ENCODE measurements around the gene SSC5D.

SSC5D gene

DNA sequence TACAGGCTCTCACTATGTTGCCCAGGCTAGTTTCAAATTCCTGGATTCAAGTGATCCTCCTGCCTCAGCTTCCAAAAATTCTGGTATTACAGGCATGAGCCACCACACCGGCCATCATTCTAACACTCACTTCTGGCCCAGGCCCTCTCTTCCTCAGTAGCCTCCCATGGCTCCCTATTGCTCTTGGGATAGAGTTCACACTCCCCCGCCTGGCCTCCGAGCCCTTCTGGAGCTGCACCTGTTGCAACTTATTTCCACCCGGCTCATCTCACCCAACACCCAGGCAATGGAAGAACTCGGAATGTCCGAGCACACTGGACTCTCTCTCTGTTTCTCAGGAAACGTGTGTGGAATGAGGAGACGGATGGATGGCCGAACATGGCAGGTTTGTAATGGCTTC is 66.1 kb downstream of the SSC5D start:
- DNase-seq (ENCODE audit: insufficient read length, low spot score), result no peak
- no peak for FAIRE-seq
- TF ChIP-seq, protein P1, sequence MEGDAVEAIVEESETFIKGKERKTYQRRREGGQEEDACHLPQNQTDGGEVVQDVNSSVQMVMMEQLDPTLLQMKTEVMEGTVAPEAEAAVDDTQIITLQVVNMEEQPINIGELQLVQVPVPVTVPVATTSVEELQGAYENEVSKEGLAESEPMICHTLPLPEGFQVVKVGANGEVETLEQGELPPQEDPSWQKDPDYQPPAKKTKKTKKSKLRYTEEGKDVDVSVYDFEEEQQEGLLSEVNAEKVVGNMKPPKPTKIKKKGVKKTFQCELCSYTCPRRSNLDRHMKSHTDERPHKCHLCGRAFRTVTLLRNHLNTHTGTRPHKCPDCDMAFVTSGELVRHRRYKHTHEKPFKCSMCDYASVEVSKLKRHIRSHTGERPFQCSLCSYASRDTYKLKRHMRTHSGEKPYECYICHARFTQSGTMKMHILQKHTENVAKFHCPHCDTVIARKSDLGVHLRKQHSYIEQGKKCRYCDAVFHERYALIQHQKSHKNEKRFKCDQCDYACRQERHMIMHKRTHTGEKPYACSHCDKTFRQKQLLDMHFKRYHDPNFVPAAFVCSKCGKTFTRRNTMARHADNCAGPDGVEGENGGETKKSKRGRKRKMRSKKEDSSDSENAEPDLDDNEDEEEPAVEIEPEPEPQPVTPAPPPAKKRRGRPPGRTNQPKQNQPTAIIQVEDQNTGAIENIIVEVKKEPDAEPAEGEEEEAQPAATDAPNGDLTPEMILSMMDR (IDR thresholded peaks at IDR 0.05; ENCODE audit: insufficient read depth, missing control alignments), result no peak

DNA sequence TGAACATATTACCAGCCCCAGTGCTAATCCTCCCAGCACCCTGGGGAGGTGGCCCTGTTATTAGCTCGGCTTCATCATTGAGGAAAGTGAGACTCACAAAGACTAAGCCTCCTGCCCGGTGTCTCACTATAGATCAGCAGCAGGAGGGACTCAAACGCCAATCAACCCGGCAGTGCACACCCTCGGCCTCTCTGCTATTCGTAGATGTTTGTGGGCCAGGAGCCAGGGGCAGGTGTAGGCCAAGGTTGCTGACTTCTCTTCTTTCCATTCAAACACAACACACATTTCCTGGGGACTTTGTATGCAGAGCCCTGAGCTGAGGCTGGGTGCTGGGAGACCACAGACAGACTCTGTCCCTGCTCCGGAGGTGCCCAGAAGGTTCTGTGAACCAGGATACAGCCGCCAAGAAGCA is 66.5 kb downstream of the SSC5D start:
- DNase-seq (ENCODE audit: insufficient read length, low spot score) (peak; percentile 82), FAIRE-seq (no peak)
- TF ChIP-seq, protein P1 (IDR thresholded peaks at IDR 0.05; ENCODE audit: insufficient read depth, missing control alignments), result no peak

DNA sequence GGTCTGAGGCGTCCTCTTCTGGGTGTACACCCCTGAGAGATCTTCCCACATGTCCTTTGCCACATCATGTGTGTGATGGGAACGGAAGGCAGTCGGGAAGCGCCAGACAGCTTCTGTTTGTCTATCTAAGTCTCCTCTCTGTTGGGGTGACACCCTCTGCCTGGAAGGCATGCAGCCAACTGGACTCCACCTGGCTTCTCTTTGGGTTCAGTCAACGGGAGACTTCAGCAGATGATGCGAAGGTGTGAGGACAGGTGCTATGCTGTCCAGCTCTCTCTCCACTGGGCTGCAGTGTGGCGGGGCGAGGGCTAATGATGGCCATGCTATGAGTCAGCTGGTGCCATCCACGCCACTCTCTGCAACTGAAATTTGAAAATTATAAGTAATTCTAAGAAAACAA is 71.4 kb downstream of the SSC5D start:
- TF ChIP-seq, protein P1 (IDR thresholded peaks at IDR 0.05; ENCODE audit: insufficient read depth, missing control alignments), result no peak
- FAIRE-seq (no peak), DNase-seq (ENCODE audit: insufficient read length, low spot score) (no peak)

DNA sequence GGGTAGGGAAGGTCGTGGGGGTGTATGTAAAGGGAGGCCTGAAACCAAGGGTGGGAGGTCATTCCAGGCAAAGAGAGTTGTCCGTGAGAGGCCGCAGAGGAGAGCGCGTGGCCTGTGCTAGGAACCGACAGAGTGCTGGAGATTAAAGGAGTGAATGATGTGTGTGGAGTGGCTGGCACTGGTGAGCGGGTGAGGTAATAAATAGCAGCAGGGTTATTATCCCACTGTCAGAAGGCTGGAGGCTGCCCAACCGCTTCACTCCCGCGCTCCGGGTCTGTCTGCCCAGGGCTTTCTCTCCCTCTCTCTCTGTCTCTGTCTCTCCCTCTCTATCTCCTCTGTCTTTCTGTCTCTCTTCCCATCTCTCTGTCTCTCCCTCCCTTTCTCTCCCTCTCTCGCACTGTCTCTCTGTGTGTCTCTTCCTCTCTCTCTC is 75.0 kb downstream of the SSC5D start:
- TF ChIP-seq, protein P1 (IDR thresholded peaks at IDR 0.05; ENCODE audit: insufficient read depth, missing control alignments), result no peak
- FAIRE-seq, result no peak
- no peak for DNase-seq (ENCODE audit: insufficient read length, low spot score)

DNA sequence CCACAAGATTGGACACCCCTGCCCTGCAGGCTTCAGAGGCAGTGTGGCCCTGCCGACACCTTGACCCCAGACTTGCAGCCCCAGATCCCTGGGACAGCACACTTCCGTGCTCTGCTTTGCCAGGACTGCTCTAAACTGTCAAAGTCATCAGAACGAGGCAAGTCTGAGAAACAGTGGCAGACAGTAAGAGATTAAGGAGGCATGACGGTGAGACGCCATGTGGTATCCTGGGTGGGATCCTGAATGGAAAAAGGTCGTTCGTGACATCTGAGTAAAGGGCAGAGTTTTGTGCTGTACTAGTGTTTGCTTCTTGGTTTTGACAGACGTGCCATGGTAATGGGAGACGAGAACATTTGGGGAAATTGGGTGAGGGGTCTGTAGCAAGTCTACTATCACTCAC is 78.6 kb downstream of the SSC5D start:
- DNase-seq (ENCODE audit: insufficient read length, low spot score) (no peak), FAIRE-seq (no peak)
- TF ChIP-seq, protein P1 (IDR thresholded peaks at IDR 0.05; ENCODE audit: insufficient read depth, missing control alignments), result no peak

DNA sequence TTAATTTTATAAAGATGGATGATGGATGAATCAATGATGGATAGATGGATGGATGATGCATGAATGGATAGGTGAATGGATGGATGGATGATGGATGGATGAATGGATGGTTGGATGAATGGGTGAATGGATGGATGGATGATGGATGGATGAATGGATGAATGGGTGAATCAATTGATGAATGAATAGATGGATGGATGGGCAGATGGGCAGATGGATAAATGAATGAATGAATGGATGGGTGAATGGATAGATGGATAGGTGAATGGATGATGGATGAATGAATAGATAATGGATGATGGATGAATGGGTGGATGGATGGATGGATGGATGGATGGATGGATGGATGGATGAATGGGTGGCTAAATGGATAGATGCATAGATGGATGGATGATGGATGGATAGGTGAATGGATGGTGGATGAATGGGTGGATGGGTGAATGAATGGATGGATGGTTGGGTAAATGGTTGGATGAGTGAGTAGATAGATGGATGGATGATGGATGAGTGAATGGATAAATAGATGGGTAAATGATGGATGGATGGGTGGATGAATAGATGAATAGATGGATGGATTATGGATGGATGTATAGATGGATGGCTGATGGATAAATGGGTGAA is 79.6 kb downstream of the SSC5D start:
- FAIRE-seq (no peak), DNase-seq (ENCODE audit: insufficient read length, low spot score) (no peak)
- TF ChIP-seq, protein P1 (IDR thresholded peaks at IDR 0.05; ENCODE audit: insufficient read depth, missing control alignments), result no peak
